Measurements from ENCODE around the gene SHANK1.

The SHANK1 gene

GRCh38 chr19:50633359-50633758, 86.2 kb downstream of the SHANK1 start:
- DNase-seq (ENCODE audit: low read depth), result no peak
- no peak for TF ChIP-seq CTCF (IDR thresholded peaks at IDR 0.05; ENCODE audit: control insufficient read depth, insufficient read depth, low read depth, low read length, missing control alignments)
- no peak overlapping the region for H3K4me3 ChIP-seq (ENCODE audit: control insufficient read depth, low read depth, low read length)

GRCh38 chr19:50632151-50632835, 87.3 kb downstream of the SHANK1 start:
- no peak for DNase-seq (ENCODE audit: low read depth)
- no peak overlapping the region for H3K4me3 ChIP-seq (ENCODE audit: control insufficient read depth, low read depth, low read length)
- no peak for TF ChIP-seq CTCF (IDR thresholded peaks at IDR 0.05; ENCODE audit: control insufficient read depth, insufficient read depth, low read depth, low read length, missing control alignments)

- DNase-seq (ENCODE audit: low read depth), result no peak
- no peak overlapping the region for H3K4me3 ChIP-seq (ENCODE audit: control insufficient read depth, low read depth, low read length)
- no peak for TF ChIP-seq CTCF (IDR thresholded peaks at IDR 0.05; ENCODE audit: control insufficient read depth, insufficient read depth, low read depth, low read length, missing control alignments)
Observed at GRCh38 chr19:50629801-50630200, 89.8 kb downstream of the SHANK1 start.

GRCh38 chr19:50629194-50629593, 90.4 kb downstream of the SHANK1 start:
- no peak for DNase-seq (ENCODE audit: low read depth)
- H3K4me3 ChIP-seq (ENCODE audit: control insufficient read depth, low read depth, low read length), result no peak overlapping the region
- TF ChIP-seq CTCF (IDR thresholded peaks at IDR 0.05; ENCODE audit: control insufficient read depth, insufficient read depth, low read depth, low read length, missing control alignments), result no peak

GRCh38 chr19:50628551-50628950, 91.1 kb downstream of the SHANK1 start:
- DNase-seq (ENCODE audit: low read depth), result no peak
- no peak for TF ChIP-seq CTCF (IDR thresholded peaks at IDR 0.05; ENCODE audit: control insufficient read depth, insufficient read depth, low read depth, low read length, missing control alignments)
- H3K4me3 ChIP-seq (ENCODE audit: control insufficient read depth, low read depth, low read length), result no peak overlapping the region

GRCh38 chr19:50628146-50628545, 91.5 kb downstream of the SHANK1 start:
- no peak overlapping the region for H3K4me3 ChIP-seq (ENCODE audit: control insufficient read depth, low read depth, low read length)
- no peak for TF ChIP-seq CTCF (IDR thresholded peaks at IDR 0.05; ENCODE audit: control insufficient read depth, insufficient read depth, low read depth, low read length, missing control alignments)
- DNase-seq (ENCODE audit: low read depth), result no peak

All from AG09309 (cell line).